NCI-H1417 treated with DMSO at 0.1 percent for 48 hours (cell line): Measurements from ENCODE around the gene MAGI1.

Experiments
- DNase-seq: peaks from one replicate; lab custom pipeline; 2025; lab: John Stamatoyannopoulos, UW

MAGI1 gene

DNA sequence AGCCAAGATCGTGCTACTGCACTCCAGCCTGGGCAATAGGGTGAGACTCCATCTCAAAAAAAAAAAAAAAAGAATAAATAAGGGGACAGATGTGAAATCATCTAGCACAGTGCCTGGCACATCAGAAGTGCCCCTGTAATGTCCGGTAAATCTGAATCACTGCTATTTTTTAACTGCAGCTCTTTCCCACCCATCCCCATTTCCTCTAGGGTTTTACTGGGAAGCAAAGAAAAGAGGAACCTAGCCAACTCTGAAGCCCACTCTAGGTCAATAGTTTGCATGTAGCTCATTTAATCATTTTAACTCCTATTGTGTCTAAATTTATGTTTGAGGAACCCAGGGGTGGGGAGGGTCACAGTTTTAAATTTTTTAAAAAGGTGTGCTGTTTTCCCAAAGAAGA, 26.0 kb downstream of the MAGI1 start:
- DNase-seq = no peak

DNA sequence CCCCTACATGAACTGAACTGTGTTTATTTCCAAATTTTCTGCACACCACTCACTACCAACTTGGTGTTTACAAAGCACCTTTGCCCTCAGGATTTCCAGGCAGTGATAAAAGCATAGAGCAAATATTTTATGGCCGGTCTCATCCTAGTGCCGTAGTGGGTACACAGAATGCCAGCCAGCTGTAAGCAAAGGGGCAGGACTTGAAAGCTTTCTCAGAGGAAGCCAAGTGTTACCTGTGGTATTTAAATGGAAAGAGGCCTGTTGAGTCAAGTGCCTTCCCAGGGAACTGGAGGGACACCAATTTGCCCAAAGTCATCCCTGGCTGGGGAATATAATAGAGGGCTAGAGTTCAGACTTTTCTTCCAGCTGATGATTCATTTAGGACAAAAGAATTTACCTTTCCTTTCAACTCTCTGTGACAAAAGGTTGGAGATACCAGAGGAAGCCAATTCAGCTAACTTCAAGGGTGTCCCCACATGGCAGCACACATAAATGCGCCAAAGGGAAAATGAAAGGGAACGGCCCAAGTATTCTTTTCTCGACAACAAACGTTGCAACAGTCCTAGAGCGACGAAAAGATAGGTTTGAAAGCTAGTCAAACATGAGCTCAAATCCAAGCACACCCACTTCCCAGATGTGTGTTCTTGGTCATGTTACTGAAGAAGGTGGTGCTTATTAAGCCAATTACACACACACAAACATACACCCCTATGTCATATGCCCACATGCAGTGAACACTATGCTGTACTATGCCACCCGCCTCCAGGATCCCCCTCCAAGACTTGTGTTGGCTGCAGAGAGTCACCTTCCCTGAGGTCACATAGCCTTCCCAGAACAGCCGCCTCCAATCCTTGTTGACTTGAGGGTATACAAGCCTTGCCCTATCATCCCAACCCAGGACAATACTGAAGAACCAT, 27.7 kb downstream of the MAGI1 start:
- no peak for DNase-seq

DNA sequence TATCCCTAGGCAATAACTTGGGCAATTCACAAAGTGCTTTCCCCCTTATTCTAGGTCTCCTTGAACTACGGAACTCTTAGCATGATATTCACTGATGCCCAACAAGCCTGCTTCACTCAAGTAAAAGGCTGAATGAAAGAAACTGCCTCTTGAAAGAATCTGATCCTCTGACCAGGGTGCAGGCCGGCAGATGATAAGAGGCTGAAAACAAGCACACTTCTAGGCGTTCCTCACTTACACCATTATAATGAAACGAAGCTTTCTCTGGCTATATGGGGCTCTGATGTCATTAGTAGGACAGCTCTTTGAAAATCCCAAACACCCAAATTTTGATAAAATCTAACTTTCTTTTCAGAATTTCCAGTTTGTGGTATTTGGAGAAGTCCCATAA, 28.4 kb downstream of the MAGI1 start:
- no peak for DNase-seq

DNA sequence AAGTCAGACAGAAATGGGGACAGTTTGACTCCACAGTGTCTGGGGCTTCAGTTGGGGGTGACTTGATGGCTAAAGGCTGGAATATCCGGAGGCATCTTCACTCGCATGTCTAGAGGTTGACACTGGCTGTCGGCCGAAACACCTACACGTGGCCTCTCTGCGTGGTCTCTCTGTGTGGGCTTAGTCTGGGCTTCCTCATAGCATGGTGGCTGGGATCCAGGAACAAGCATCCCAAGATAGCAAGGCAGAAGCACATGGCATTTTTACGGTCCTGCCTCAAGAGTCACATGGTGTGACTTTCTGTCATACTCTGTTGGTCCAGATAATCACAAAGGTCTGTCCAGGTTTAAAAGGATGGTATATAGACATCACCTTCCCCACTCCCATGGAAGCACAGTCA, 34.5 kb downstream of the MAGI1 start:
- no peak for DNase-seq

DNA sequence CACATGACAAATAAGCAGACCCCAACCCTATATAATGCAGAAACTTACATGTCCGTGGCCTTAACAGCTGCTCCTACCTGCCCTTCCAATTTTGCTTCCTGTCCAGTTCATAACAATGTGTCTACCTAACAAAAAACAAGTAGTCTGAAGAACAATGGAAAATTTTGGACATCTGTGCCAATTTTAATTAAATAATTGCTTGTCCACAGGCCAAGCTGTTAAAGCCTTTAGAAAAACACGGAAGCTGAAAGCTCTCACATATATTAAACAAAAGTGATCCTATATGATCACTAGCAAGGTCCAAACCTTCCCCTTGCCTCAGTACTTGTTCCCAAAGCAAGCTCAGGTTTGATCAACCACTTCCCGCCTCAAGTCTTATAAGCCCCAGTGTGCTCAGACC, 37.1 kb downstream of the MAGI1 start:
- DNase-seq = no peak

DNA sequence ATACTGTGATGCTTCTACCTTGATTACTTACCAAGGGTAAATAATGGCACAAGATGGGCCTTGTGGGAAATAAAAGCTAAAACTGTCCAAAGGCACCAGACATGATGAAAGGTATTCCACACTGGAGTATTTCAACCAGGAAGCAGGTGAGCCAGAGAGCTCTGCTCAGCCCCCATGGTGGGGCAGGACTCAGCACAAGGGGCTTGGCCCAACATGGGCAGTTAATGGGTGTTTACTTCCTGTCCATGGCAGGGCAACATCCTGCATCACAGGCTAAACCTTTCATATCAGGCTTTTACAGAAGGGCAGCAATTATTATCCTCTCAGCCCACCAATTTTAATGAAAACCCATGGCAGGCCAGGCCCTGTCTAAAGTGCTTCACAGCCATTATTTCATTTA, 38.2 kb downstream of the MAGI1 start:
- no peak for DNase-seq

DNA sequence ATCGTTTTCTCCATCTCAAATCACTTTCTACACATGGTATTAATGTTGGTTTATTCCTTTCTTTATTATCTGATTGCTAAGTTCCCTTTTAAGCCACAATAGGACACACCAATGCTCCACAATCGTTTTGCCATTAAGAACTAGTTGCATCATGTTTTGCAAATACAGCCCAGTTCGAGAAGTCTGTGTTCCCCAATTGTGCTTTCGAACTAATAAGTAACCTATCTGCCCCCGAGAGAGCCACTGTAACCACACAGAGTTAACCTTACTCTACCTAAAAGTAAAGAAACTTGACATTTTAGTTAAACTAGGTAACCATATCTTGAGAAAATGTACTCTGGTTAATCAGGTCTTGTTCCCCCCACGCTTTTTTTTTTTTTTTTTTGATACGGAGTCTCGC, 39.1 kb downstream of the MAGI1 start:
- DNase-seq = no peak

DNA sequence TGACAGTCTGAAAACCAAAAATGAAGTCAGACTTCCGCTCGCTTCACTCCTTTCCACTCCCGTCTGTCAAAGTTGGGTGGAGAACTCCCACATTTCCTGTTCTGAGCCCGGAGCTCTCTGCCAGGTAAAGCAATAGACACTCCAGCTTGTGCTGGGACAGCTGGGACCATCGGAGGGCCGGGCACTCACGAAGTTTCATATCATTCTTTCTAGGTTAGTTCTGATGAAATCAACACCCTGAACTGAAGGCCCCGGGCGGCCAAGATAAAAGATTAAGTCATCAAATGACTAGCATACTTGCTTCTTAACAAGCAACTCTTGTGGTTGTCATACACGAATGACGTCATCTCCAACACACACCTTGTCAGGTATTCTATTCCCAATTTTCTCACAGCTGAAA, 42.1 kb downstream of the MAGI1 start:
- DNase-seq = no peak

DNA sequence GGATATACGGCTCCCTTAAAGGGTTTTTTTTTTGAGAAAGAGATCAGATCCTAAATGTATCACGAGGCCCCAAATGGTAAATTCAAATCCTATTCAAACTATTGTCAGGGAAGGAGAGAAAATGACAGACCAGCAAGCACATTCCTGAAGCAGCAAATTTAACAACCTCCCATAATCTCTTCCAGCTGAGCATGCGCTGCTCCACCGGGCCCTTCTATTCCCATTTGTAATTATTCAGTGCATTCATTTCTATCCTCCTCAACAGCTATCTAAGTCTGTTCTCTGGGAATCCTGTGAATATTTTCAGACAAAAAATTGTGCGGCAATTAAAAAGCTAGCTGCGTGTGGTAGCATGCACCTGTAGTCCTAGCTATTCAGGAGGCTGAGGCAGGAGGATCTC, 43.2 kb downstream of the MAGI1 start:
- DNase-seq = no peak

DNA sequence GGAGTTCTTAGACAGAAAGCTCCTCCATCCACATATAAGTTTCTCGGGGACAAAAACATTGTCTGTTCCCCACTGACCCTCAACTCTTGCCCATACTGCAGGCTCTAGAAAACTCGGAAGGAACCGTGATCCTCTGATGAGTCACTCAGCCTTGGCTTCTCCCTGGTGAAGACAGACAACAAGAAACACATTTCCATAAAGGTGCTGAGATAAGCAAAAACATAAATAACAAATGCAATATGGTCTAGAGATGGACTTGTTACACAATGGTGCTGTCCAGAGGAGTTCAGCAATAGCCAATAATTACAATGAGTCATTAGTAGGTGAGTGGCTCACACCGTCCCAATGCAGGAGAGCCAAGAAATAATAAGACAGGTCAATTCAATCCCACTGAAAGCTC, 43.7 kb downstream of the MAGI1 start:
- DNase-seq = no peak

DNA sequence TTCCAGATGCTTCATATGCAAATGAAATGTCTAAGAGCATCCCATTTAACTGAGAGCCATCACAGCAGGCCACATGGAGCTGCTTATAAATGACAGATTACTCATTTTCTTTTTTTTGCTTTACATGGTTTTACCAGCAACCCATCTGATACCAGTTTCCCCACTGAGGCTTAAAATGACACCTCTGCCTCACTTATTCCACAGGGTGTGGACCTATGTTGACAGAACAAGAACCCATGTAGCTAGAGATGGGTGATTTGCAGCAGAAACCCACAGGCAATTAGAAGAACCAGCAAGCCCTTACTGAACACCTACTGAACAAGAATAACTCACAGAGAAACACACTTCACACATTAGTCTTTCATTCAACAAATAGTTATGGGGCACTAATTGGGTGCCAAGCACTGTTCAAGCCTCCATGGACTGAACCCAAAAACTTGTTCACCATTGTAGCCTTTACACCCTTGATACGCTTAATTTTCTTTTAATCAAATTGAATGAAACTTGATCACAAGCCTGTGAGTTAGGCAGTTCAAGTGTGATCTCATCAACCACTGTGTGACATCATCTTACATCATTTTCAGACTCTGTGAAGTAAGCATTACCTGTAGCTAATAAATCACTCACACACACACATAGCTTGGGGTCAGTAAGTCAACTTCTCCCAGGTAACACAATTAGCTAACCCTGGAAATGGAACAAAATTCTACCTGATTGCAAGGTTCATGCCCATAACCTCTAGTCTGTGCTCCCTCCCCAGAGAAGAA, 45.4 kb downstream of the MAGI1 start:
- DNase-seq = no peak

DNA sequence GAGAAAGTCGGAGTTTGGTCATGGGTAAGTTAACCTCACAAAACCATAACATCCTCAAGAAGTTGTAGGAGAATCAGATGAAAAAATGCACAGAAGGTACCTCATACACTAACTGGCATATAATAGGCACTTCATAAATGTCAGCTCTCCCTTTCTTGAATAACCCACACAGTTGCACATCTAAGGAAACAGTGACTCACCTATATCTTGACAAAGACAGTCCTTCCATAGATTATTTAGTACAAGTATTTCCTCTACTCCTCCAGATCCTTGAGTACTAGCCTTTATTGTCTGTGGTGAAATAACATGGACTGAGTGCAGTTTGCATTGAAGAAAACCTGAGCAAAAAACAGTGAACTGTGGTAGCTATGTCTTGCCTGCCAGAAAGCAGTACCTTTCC, 46.6 kb downstream of the MAGI1 start:
- DNase-seq = no peak

DNA sequence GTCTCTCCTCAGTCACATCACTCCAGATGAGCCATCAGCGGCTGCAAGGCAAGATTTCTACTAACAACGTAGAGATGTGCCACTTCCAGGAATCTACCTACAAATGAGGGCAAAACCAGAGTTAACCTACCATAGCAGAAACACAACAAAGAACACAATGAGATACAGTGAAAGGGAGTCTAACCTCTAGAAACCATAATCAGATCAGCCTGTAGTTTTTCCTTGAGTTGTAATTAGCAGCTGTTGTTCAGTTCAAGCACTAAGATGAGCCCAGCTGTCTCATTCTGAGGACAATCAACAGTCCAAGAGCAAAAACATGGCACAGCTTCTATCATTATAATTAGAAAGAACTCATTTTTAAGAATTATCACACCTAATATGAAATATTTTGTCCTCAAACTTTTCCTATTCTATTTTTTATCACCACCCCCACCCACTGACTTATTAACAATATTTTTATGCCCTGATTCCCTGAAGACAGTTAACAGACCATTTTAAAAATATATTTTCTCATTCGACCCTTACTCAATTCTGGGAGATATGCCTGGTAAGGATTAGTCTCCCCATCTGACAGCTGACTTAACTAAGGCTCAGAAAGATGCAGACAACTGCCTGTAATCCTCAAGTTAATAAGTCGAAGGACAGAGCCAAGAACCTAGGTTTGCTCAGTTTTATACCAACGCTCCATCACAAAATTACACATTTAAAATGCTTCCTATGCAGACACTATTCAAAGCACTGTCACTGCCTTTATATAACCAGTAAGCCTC, 50.1 kb downstream of the MAGI1 start:
- DNase-seq = no peak

DNA sequence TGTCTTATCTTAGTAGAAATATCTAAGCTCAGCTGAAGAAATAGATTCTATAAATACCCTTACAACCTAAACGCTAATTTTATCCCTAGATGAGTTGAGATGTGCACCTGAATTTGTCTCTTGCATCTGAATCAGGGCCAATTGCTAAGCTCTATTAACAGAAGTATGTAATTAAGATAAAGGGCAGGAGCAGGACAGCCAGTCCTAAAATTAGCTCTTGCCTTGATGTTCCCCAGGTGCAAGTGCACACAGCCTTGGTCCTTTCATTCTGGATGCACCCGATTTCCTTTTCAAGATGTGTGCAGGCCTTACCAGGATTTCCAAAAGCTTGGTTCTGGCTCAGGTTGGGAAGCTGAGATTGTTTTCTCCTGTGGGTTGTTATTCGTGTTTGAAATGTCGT, 52.4 kb downstream of the MAGI1 start:
- DNase-seq = no peak

DNA sequence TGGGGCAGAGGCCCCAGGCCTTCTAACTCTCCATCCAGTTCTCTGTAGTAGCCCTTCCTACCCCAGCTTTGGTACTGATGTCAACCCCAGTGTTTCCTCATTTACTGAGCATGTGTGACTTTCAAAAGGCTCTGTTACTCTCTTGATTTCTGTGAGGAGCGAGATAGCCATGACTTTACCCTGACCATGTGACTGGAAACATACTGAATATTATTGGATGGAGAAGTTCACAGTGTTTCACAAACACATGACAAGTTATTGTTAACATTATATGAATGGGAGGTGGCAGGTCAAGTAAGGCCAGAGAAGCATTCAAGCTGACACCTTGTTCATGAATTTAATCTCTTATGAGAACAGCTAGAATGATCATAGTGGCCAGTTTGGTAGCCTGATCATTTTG, 53.7 kb downstream of the MAGI1 start:
- no peak for DNase-seq

DNA sequence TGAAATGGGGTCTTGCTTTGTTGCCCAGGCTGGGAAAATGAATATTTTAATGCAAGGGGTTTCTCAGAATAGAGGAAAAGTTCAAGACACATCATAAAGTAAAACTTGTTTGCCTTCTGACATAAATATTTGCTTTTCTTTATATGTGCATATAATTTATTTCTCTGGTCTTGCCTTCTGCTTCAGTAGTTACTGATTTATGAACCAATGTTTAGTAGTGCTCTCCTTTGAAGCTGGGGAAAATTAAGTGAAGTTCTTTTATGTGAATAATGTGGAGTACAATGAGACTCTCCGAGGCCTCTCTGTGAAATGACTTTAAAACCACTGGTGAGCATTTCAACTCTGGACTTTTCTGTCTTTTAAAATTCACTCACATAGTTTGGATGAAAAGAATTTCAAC, 55.6 kb downstream of the MAGI1 start:
- DNase-seq = no peak

DNA sequence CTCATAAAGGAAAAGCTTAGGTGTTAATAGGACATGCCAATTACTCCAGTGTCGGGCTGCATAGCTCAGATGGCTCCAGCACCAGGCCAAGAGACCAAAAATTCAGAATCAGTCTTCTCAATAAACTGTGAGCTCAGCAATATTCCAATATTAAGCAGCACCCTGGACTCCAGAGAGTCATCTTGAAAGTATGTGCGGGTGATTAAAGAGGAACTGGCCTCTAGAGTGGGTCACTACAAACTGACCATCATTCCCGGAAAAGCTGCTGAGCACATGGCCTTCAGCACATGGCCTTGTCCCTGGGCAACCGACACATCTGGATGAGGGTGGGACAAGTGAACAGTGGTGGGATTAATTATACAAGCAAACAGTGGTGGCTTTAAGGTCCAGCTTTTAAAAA, 59.0 kb downstream of the MAGI1 start:
- no peak for DNase-seq

DNA sequence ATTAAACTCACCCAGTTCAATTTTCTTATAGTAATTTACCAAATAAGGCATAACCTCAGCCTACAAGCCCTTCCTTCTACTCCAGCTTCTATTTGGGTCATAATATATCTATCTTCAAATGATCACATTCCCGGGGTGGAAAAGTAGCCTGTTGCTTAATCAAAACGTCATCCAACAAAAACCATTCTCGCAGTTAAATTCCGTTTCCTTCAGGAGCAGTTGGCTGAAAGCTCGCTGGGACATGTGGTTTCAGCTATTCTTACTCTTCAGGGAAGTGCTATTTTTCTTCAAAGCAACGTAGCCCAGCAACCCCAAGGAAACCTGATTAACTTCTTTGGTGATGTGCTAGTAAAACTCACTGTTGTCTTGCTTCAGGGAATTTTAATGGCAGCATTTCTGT, 59.6 kb downstream of the MAGI1 start:
- no peak for DNase-seq

DNA sequence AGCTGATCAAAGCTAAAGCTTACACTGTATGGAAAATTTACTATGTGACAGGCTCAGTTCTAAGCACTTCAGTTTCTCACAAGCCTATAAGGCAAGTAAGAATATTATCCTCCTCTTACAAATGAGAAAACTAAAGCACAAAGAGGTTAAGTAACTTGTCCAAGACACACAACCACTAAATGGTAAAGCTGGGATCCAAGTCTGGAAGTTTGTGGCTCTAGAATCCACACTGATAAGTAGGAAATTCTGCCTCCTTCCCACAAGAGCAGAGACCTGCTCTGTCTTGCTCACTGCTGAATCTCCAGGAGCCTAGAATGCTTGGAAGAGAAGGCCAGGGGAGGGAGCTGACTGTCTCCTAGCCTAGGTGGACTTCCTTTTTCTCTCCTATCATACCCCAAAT, 60.6 kb downstream of the MAGI1 start:
- no peak for DNase-seq

DNA sequence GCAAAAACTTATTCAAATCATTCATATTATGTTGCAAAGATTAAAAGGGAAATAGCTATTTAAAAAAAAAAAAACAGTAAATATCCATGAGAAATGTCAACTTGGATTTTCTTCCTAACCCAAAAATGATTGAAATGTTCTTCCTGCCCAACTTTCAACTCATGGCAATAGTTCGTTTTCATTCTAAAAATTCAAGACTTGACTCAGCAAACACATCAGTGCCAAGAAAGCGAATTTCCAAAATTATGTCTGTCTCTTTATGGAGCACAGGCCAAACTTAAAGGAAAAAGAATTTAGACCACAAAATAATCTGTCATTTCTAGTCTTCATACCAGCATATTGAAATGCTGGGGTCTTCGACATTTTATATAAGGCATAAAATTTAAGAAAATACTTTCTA, 63.7 kb downstream of the MAGI1 start:
- DNase-seq = no peak

DNA sequence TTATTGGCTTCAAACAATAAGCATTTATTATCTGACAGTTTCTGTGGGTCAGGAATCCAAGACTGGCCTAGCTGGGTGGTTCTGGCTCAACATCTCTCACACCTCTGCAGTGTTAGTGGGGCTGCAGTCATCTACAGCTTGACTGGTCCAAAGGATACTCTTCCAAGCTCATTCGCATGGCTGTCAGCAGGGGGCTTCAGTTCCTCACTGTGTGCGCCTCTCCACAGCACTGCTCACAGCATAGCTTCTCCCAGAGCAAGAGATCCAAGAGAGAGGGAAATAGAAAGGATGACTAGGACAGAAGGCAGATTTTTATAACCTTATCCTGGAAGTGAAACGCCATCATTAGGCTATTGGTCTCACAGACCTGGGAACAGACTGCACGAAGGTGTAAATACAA, 64.2 kb downstream of the MAGI1 start:
- DNase-seq = no peak

DNA sequence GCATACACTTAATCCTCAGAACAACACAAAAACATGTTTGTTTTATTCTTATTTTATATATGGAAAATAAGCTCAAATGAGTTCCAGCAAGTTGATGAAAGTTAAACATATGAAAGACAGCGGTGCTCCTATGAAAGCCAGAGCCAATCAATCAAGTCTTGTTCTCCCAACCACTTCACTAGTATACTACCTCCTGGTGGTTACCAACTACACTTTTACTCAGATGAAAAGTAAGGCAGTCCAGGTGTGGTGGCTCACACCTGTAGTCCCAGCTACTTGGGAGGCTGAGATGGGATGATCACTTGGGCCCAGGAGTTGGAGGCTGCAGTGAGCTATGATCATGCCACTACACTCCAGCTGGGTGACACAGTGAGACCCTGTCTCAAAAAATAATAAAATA, 66.0 kb downstream of the MAGI1 start:
- no peak for DNase-seq
